Measurements from ENCODE around the gene ZCCHC10. TPM values are rescaled to one million over a fixed set of nuclear protein-coding genes. Genes with fewer than 3 reads are reported as not detected.

The ZCCHC10 gene
- total and polyA plus RNA-seq, 10 of the 15 experiments (the other 5 are each of a cell fraction or from before 2014, with no cell fraction given), result 16.8 to 117 (median 53.5) TPM

DNA sequence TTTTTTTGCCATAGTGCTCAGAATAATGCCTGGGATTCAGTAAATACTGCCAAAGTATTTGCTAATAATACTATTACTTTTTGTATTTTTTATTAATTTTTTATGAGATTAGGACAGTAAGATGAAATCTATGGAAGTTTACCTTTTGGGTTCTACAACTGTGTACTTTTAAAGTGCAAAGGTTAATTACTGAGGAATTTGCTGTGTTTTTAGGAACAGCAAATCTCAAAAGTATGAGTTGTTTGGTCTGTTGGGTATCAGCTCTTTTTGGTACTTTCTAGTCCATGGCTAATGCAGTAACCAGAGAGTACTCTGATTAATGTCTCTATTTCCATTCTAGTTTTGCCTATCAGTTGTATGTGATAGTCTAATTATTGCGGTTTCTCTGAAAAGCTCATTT, 30.5 kb upstream of the ZCCHC10 start:
- CTCF ChIA-PET, result no interaction called here

More for the DNA sequence above, 30.5 kb upstream of the ZCCHC10 start:
- H3K9ac ChIP-seq (ENCODE audit: control insufficient read depth, insufficient read depth, low read length), result no peak overlapping the region
- TF ChIP-seq ATF7 (IDR thresholded peaks at IDR 0.05; ENCODE audit: low read depth) (no peak), ZBTB40 (IDR thresholded peaks at IDR 0.05; ENCODE audit: borderline replicate concordance) (no peak), FOS (IDR thresholded peaks at IDR 0.05; ENCODE audit: borderline replicate concordance, extremely low read depth, insufficient read length) (no peak), SIX5 (IDR thresholded peaks at IDR 0.05; ENCODE audit: low read depth, low read length, severe bottlenecking) (no peak), ESRRA (IDR thresholded peaks at IDR 0.05; ENCODE audit: low read length) (no peak), TCF3 (IDR thresholded peaks at IDR 0.05; ENCODE audit: borderline replicate concordance, insufficient read depth, low read depth, low read length) (no peak), BCL11A (IDR thresholded peaks at IDR 0.05; ENCODE audit: low read depth, low read length) (no peak), NFIC (IDR thresholded peaks at IDR 0.05; ENCODE audit: low read depth, low read length) (no peak)
- TF ChIP-seq, protein P1, sequence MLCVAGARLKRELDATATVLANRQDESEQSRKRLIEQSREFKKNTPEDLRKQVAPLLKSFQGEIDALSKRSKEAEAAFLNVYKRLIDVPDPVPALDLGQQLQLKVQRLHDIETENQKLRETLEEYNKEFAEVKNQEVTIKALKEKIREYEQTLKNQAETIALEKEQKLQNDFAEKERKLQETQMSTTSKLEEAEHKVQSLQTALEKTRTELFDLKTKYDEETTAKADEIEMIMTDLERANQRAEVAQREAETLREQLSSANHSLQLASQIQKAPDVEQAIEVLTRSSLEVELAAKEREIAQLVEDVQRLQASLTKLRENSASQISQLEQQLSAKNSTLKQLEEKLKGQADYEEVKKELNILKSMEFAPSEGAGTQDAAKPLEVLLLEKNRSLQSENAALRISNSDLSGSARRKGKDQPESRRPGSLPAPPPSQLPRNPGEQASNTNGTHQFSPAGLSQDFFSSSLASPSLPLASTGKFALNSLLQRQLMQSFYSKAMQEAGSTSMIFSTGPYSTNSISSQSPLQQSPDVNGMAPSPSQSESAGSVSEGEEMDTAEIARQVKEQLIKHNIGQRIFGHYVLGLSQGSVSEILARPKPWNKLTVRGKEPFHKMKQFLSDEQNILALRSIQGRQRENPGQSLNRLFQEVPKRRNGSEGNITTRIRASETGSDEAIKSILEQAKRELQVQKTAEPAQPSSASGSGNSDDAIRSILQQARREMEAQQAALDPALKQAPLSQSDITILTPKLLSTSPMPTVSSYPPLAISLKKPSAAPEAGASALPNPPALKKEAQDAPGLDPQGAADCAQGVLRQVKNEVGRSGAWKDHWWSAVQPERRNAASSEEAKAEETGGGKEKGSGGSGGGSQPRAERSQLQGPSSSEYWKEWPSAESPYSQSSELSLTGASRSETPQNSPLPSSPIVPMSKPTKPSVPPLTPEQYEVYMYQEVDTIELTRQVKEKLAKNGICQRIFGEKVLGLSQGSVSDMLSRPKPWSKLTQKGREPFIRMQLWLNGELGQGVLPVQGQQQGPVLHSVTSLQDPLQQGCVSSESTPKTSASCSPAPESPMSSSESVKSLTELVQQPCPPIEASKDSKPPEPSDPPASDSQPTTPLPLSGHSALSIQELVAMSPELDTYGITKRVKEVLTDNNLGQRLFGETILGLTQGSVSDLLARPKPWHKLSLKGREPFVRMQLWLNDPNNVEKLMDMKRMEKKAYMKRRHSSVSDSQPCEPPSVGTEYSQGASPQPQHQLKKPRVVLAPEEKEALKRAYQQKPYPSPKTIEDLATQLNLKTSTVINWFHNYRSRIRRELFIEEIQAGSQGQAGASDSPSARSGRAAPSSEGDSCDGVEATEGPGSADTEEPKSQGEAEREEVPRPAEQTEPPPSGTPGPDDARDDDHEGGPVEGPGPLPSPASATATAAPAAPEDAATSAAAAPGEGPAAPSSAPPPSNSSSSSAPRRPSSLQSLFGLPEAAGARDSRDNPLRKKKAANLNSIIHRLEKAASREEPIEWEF (IDR thresholded peaks at IDR 0.05; ENCODE audit: insufficient replicate concordance, low read depth, low read length), result no peak
- ChIA-PET RAD21 (ENCODE audit: unreplicated experiment) (no interaction called here), POLR2A (interaction anchor here (0.5 to 0.6 kb wide), 2 partner anchors 49 to 980 kb away, joined by 3 to 11 read pairs; no protein-coding TSS in a partner anchor), SMC1A (ENCODE audit: uncharacterized antibody, unreplicated experiment) (interaction anchor here (0.7 to 0.8 kb wide), 2 partner anchors 9 to 685 kb away, joined by 3 to 4 read pairs; no protein-coding TSS in a partner anchor)
- H3K4me2 ChIP-seq (ENCODE audit: control insufficient read depth, insufficient read depth), result no peak overlapping the region
- intact Hi-C loops (cut with micrococcal nuclease; ENCODE audit: unreplicated experiment), result no loop called here
- peaks cover 91% of the 10 kb centered on the region for H3K79me2 ChIP-seq (ENCODE audit: control insufficient read depth, insufficient read depth, low read length)
- H3K27me3 ChIP-seq (replicated peaks in 1 of 2; ENCODE audit: control insufficient read depth in 2 of 2, insufficient read depth in 2 of 2, low read length in 1 of 2), result no peaks in the 10 kb centered on the region
- H4K20me1 ChIP-seq (ENCODE audit: control insufficient read depth, insufficient read depth), result no peaks in the 10 kb centered on the region
- WGBS (ENCODE audit: insufficient coverage, insufficient replicate concordance, low lambda C conversion rate, missing lambda C conversion rate), result 100% methylated on average over 1 of the region's 1 CpG
- no peaks in the 10 kb centered on the region for H3K9me3 ChIP-seq (replicated peaks; ENCODE audit: control insufficient read depth, insufficient read depth, low read length)
- in situ Hi-C loops (cut with MboI), result no loop called here
- ATAC-seq, result no peak
- no peak overlapping the region for H3K27ac ChIP-seq (ENCODE audit: control insufficient read depth, insufficient read depth)
- no peak for FAIRE-seq
- no peak for DNase-seq (ENCODE audit: low read depth, low spot score)
- 0 out of 4 replicates have a peak, but pooled peaks cover 0 to 4% of the 10 kb centered on the region in 2 experiments for H3K36me3 ChIP-seq (ENCODE audit: control insufficient read depth in 2 of 2, insufficient read depth in 2 of 2, low read length in 1 of 2)
- H3K4me3 ChIP-seq, result no peak overlapping the region
- BruUV-seq (replicated peaks), result no TSS peak
- no peak overlapping the region for H2AFZ ChIP-seq (ENCODE audit: control insufficient read depth, low read depth, low read length)
- peaks cover 5% of the 10 kb centered on the region; the same call in 1 of the 2 replicates for H3K4me1 ChIP-seq (ENCODE audit: control insufficient read depth, insufficient read depth, low read length)
